ENCODE results near the gene NOX3.

GRCh38 chr6:155466539-155466938 lies 10.9 kb upstream of the NOX3 start:
- TF ChIP-seq EP300 (conservative IDR thresholded peaks at IDR 0.05; ENCODE audit: poor library complexity, severe bottlenecking) (no peak), CTCF (IDR thresholded peaks at IDR 0.05; ENCODE audit: poor library complexity, severe bottlenecking) (no peak), POLR2AphosphoS5 (IDR thresholded peaks at IDR 0.05) (no peak)

All from neural cell (in vitro differentiated cells).